ENCODE results near the gene MRPL34.

DNA sequence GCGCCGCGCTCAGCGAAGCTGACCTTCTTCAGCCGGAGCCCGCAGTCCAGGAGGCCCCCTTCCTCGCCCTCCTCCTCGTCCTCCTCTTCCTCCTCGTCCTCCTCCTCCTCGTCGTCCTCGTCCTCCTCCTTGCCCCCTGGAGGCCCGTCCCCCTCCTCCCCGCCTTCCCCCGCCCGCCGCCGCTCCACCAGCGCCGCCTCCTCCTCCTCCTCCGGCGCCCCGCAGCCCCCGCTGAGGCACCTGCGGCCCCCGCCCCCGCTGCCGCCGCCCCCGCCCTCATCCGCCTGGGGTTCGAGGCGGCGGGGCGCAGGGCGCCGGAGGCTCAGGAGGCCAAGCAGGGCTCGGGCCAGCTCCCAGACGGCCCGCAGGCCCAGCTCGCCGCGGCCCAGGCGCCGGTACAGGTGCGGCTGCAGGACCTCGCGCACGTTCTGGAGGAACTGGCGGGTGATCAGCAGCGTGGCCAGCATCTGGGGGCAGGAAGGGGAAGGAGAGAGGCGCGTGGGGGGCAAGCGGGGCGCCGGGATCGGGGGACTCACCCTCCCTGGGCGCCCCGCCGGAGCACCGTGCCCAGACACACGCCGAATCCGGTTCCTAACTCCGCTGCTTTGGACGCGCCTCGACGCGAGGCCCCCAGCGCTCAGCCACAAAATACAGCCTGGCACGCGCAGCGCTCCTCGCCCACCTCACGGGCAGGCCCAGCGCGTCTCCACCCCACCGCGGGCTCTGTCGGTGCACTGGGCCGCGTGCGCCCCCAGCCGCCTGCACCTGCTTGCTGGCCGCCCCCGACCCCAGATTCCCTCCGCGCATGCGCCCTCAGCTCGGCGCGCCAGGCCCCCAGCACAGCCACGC is 23.1 kb downstream of the MRPL34 start:
- TF ChIP-seq EZH2phosphoT487 (IDR thresholded peaks at IDR 0.05; ENCODE audit: borderline replicate concordance, low read length) = no peak
- TF ChIP-seq, protein P1, sequence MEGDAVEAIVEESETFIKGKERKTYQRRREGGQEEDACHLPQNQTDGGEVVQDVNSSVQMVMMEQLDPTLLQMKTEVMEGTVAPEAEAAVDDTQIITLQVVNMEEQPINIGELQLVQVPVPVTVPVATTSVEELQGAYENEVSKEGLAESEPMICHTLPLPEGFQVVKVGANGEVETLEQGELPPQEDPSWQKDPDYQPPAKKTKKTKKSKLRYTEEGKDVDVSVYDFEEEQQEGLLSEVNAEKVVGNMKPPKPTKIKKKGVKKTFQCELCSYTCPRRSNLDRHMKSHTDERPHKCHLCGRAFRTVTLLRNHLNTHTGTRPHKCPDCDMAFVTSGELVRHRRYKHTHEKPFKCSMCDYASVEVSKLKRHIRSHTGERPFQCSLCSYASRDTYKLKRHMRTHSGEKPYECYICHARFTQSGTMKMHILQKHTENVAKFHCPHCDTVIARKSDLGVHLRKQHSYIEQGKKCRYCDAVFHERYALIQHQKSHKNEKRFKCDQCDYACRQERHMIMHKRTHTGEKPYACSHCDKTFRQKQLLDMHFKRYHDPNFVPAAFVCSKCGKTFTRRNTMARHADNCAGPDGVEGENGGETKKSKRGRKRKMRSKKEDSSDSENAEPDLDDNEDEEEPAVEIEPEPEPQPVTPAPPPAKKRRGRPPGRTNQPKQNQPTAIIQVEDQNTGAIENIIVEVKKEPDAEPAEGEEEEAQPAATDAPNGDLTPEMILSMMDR (conservative IDR thresholded peaks at IDR 0.05; ENCODE audit: low read depth, low read length) = no peak
